NCI-H446 (cell line): ENCODE measurements around the gene MCU.
"Not testable (repeated sequence)": the region's sequence is repeated elsewhere in the genome, so short reads cannot be mapped to it uniquely, and the experiment has no call there.

Source experiments
- DNase-seq, 2 experiments: peaks; one replicate each; lab custom pipeline; 2025; lab: John Stamatoyannopoulos, UW

The MCU gene

GRCh38 chr10:72687035-72687434, 4.9 kb upstream of the MCU start:
- no peak for DNase-seq

GRCh38 chr10:72688208-72688651, 3.7 kb upstream of the MCU start:
- DNase-seq: no peak

GRCh38 chr10:72689660-72690059, 2.3 kb upstream of the MCU start:
- DNase-seq: no peak

- no peak for DNase-seq
These were observed 1.7 kb upstream of the MCU start for GRCh38 chr10:72690071-72690755.

- no peak for DNase-seq
These were observed 477 bp upstream of the MCU start for GRCh38 chr10:72691470-72691862.

- no peak for DNase-seq
These were observed 726 bp downstream of the MCU start for GRCh38 chr10:72692744-72692993.

- peak in 1 of 2 experiments; percentile 3 for DNase-seq
These were observed 1.2 kb downstream of the MCU start for GRCh38 chr10:72692994-72693781.

- peak in 1 of 2 experiments; percentile 14 for DNase-seq
These were observed 2.8 kb downstream of the MCU start for GRCh38 chr10:72694476-72695369.

GRCh38 chr10:72695496-72695895, 3.6 kb downstream of the MCU start:
- no peak for DNase-seq

GRCh38 chr10:72697716-72698115, 5.8 kb downstream of the MCU start:
- DNase-seq: no peak

GRCh38 chr10:72702465-72702864, 10.5 kb downstream of the MCU start:
- DNase-seq: not testable (repeated sequence)

GRCh38 chr10:72702868-72703581, 11.1 kb downstream of the MCU start:
- DNase-seq: no peak

GRCh38 chr10:72704117-72704516, 12.2 kb downstream of the MCU start:
- no peak for DNase-seq

- DNase-seq: no peak
These were observed 17.1 kb downstream of the MCU start for GRCh38 chr10:72709041-72709440.

GRCh38 chr10:72712136-72712535, 20.2 kb downstream of the MCU start:
- no peak for DNase-seq

- no peak for DNase-seq
These were observed 28.1 kb downstream of the MCU start for GRCh38 chr10:72719941-72720592.

GRCh38 chr10:72720814-72721660, 29.1 kb downstream of the MCU start:
- DNase-seq: peak in 1 of 2 experiments; percentile 6

- no peak for DNase-seq
These were observed 35.2 kb downstream of the MCU start for GRCh38 chr10:72727130-72727529.

- no peak for DNase-seq
These were observed 36.5 kb downstream of the MCU start for GRCh38 chr10:72728462-72728861.

GRCh38 chr10:72729528-72729927, 37.6 kb downstream of the MCU start:
- DNase-seq: no peak

GRCh38 chr10:72730479-72730878, 38.5 kb downstream of the MCU start:
- no peak for DNase-seq
